GM23338 (cell line): Measurements from ENCODE around the gene CES3.

Experiments used
- EZH2 ChIP-seq: fragments of 200-600 bp; sonication (generic); IDR thresholded peaks from one replicate; pipeline ENCODE4 v1.8.0; 2017; ENCODE audit warnings: antibody characterized with exemption, mild to moderate bottlenecking, low read depth; ENCODE audit not compliant: unreplicated experiment
- POLR2AphosphoS5 ChIP-seq: IDR thresholded peaks from 2 replicates; pipeline ENCODE4 v1.6.1; 2016; ENCODE audit warnings: antibody characterized with exemption, low read depth
- STAT1 ChIP-seq: IDR thresholded peaks from one replicate; pipeline ENCODE4 v1.6.1; 2016; ENCODE audit warnings: antibody characterized with exemption; ENCODE audit not compliant: unreplicated experiment
- TF ChIP-seq, protein P1 (sequence below), 2 experiments: fragments of 200-600 bp in 1 of 2; sonication (generic) in 1 of 2; conservative IDR thresholded peaks; 2 replicates each; pipeline versions ENCODE4 v1.5.1 to v1.6.1; 2016 to 2017; ENCODE audit warnings: antibody characterized with exemption in 2 of 2, low read depth in 2 of 2, mild to moderate bottlenecking in 2 of 2, moderate library complexity in 1 of 2
- TF ChIP-seq, protein P2 (sequence below): IDR thresholded peaks from one replicate; pipeline ENCODE4 v1.6.1; 2018; ENCODE audit warnings: antibody characterized with exemption; ENCODE audit not compliant: unreplicated experiment

DNA sequence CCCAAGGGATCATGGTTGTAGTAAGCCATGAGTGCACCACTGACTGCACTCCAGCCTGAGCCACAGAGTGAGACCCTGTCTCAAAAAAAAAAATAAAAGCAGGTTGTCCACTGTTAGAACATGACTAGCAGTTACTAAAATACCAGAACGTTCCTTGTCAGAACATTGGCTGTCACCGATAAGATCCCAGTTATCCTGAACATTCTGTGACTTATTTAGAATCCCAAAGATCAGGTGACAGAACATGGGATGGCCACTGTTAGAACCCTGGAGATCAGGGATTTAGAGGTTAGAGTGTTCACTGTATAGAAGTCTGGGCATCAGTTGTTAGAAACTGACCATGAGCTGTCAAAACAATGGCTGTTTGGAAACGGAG lies 35.9 kb downstream of the CES3 start:
- TF ChIP-seq, protein P1, sequence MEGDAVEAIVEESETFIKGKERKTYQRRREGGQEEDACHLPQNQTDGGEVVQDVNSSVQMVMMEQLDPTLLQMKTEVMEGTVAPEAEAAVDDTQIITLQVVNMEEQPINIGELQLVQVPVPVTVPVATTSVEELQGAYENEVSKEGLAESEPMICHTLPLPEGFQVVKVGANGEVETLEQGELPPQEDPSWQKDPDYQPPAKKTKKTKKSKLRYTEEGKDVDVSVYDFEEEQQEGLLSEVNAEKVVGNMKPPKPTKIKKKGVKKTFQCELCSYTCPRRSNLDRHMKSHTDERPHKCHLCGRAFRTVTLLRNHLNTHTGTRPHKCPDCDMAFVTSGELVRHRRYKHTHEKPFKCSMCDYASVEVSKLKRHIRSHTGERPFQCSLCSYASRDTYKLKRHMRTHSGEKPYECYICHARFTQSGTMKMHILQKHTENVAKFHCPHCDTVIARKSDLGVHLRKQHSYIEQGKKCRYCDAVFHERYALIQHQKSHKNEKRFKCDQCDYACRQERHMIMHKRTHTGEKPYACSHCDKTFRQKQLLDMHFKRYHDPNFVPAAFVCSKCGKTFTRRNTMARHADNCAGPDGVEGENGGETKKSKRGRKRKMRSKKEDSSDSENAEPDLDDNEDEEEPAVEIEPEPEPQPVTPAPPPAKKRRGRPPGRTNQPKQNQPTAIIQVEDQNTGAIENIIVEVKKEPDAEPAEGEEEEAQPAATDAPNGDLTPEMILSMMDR (conservative IDR thresholded peaks at IDR 0.05; ENCODE audit: low read depth in 2 of 2) = no peak
- TF ChIP-seq, protein P2, sequence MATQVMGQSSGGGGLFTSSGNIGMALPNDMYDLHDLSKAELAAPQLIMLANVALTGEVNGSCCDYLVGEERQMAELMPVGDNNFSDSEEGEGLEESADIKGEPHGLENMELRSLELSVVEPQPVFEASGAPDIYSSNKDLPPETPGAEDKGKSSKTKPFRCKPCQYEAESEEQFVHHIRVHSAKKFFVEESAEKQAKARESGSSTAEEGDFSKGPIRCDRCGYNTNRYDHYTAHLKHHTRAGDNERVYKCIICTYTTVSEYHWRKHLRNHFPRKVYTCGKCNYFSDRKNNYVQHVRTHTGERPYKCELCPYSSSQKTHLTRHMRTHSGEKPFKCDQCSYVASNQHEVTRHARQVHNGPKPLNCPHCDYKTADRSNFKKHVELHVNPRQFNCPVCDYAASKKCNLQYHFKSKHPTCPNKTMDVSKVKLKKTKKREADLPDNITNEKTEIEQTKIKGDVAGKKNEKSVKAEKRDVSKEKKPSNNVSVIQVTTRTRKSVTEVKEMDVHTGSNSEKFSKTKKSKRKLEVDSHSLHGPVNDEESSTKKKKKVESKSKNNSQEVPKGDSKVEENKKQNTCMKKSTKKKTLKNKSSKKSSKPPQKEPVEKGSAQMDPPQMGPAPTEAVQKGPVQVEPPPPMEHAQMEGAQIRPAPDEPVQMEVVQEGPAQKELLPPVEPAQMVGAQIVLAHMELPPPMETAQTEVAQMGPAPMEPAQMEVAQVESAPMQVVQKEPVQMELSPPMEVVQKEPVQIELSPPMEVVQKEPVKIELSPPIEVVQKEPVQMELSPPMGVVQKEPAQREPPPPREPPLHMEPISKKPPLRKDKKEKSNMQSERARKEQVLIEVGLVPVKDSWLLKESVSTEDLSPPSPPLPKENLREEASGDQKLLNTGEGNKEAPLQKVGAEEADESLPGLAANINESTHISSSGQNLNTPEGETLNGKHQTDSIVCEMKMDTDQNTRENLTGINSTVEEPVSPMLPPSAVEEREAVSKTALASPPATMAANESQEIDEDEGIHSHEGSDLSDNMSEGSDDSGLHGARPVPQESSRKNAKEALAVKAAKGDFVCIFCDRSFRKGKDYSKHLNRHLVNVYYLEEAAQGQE = no peak
- TF ChIP-seq STAT1 (no peak), POLR2AphosphoS5 (no peak), EZH2 (no peak)
